Activated T-helper 9 cell treated with anti-CD3 and anti-CD28 coated beads, Interleukin-2, amount 50 U/mL, for 16 hours (primary cell): Measurements from ENCODE around the gene CACNB2.
"Not testable (repeated sequence)": the region's sequence is repeated elsewhere in the genome, so short reads cannot be mapped to it uniquely, and the experiment has no call there.

Source experiments
- DNase-seq: peaks from one replicate; pipeline ENCODE4 v3.0.0-alpha.2; 2020; ENCODE audit warnings: low read depth

CACNB2 gene

GRCh38 chr10:18401416-18402195, 261.4 kb downstream of the CACNB2 start:
- DNase-seq: no peak

GRCh38 chr10:18402853-18403252, 262.6 kb downstream of the CACNB2 start:
- DNase-seq: no peak

GRCh38 chr10:18404530-18404929, 264.3 kb downstream of the CACNB2 start:
- no peak for DNase-seq

- no peak for DNase-seq
These were observed 265.9 kb downstream of the CACNB2 start for GRCh38 chr10:18406136-18406535.

- no peak for DNase-seq
These were observed 269.6 kb downstream of the CACNB2 start for GRCh38 chr10:18409599-18410397.

- DNase-seq: no peak
These were observed 273.8 kb downstream of the CACNB2 start for GRCh38 chr10:18414061-18414460.

- DNase-seq: no peak
These were observed 277.8 kb downstream of the CACNB2 start for GRCh38 chr10:18417950-18418527.

- DNase-seq: no peak
These were observed 278.5 kb downstream of the CACNB2 start for GRCh38 chr10:18418541-18419215.

- DNase-seq: no peak
These were observed 279.7 kb downstream of the CACNB2 start for GRCh38 chr10:18419945-18420344.

GRCh38 chr10:18421726-18422293, 281.6 kb downstream of the CACNB2 start:
- DNase-seq: no peak

- no peak for DNase-seq
These were observed 282.9 kb downstream of the CACNB2 start for GRCh38 chr10:18423058-18423637.

- no peak for DNase-seq
These were observed 284.0 kb downstream of the CACNB2 start for GRCh38 chr10:18424200-18424599.

- no peak for DNase-seq
These were observed 289.1 kb downstream of the CACNB2 start for GRCh38 chr10:18429335-18429734.

GRCh38 chr10:18436902-18437301, 296.7 kb downstream of the CACNB2 start:
- no peak for DNase-seq

GRCh38 chr10:18437486-18437885, 297.3 kb downstream of the CACNB2 start:
- DNase-seq: no peak

GRCh38 chr10:18438361-18439126, 298.3 kb downstream of the CACNB2 start:
- no peak for DNase-seq

GRCh38 chr10:18439601-18440000, 299.4 kb downstream of the CACNB2 start:
- DNase-seq: no peak

- not testable (repeated sequence) for DNase-seq
These were observed 305.4 kb downstream of the CACNB2 start for GRCh38 chr10:18445635-18446034.

- no peak for DNase-seq
These were observed 306.0 kb downstream of the CACNB2 start for GRCh38 chr10:18446205-18446604.

- DNase-seq: no peak
These were observed 309.4 kb downstream of the CACNB2 start for GRCh38 chr10:18449611-18450026.

GRCh38 chr10:18450298-18450697, 310.1 kb downstream of the CACNB2 start:
- DNase-seq: no peak
